GM18867 (cell line): ENCODE data around the gene PGM2.

Experiments used
- ATAC-seq: cut with Tn5 transposase; IDR thresholded peaks from one replicate; pipeline ENCODE4 v1.9.1; 2021; ENCODE audit warnings: mild to moderate bottlenecking, moderate library complexity; ENCODE audit not compliant: unreplicated experiment

PGM2 gene

DNA sequence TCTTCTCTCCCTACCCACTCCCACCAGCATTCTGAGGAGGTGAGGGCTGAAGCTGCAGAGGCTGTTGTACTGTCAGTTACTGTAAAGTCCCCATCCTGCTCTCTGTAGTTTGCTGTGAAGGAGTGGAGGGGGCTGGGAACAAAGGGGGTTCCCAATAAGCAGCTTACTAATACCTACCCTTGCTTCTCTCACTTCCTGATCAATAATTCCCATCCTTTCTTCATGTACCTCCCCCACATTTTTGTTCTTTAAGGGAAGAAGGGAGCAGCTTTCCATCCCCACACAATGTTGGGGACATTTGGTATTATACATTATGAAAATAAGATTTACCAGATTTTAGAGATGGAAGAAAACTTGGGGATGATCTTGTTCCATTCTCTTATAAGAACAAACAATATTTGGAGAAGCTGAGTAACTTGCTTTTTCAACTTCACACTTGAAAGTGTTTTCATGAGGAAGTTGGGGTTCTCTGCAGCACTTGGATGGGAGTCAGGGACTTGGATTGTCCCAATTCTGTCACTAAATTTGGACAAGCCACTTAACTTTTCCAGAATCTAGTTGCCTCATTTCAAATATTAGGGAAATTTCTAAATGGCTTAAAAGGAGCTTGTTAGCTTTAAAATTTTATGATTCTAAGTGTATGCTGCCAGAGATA lies 69.8 kb downstream of the PGM2 start:
- no peak for ATAC-seq

DNA sequence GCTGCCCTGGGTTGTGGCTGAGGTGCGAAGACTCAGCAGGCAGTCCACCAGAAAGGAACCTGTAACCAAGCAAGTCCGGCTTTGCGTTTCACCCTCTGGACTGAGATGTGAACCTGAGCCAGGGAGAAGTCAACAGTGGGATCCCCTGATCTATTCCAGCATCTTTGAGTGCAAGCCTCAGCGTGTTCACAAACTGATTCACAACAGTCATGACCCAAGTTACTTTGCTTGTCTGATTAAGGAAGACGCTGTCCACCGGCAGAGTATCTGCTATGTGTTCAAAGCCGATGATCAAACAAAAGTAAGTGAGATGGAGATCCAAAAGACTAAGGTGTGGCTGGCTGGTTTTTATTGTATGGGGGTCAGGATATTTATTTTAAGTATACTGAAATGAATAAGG lies 75.7 kb downstream of the PGM2 start:
- no peak for ATAC-seq

DNA sequence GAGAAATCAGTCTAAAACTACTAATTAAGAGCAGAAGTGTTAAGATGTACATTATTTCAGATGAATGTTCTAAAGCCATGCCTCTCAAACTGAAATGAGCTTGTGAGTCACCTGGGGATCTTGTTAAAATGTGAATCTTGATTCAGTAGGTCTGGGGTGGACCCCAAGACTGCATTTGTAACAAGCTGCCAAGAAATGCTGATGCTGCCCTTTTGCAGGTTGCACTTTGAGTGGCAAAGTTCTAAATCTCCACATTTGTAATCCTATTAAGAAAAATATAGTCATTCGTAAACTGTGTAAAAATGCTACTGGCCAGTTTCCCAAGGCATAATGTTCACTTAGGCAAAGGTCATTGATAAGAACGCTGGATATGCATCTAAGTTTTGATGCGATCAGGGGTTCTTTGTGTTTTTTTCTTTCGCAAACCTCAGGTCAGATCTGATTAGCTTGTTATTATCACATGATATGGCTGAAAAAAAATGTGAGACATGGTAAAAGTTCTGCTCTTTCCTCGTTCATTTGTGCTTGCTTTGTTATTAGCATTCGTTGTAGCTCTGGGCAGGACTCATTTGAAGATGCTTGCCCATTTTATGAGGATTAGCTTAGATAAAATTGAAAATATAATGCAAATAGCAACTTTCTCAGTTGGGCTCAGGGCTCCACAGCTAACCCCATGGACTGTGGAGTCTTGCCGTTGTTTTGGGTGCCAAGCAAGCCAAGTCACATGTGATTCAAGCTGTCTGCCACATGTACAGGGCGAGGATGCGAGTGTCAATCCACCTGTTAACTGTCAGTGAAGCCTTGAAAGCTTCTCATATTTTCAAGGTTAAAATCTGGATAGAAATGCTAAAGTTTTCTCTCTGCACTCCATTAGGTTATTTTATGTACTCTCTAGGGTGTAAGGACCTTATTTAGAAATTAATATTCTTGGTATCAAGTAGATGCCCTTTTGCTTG lies 76.5 kb downstream of the PGM2 start:
- ATAC-seq, result no peak

DNA sequence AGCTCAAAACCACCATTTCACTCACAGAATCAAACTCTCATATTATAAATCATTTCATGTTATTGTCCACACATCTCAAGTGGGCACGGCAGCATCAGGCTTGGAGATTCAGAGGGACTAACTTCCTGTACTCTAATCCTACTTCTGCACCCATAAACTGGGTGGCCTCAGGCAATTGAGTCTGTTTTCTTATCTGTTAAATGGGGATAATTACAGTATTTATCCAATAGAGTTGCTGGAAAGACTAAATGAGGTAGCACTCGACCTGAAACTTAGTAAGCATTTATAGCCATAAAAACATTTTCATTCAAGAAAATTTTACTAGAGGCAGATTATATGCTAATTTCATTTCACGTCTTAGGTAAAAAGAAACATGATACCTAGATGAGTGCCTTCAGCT lies 77.4 kb downstream of the PGM2 start:
- no peak for ATAC-seq

DNA sequence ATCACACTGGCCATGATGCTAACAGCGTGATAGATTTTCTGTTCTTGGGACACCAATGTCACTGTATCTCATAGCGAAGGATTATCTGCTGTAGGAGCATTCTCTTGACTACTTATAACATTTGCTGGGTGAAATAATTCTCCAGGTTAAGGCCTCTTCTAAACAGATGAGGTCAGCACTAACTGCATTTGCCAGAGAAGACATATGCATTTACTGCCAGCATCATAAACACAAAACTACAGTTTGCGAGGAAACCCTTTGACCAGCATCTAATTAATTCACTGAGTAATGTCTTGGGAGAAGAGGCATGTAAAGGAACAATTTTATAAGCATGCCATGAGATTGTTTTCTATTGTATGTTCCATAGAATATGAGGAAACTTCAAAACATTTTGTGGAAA lies 78.3 kb downstream of the PGM2 start:
- no peak for ATAC-seq

DNA sequence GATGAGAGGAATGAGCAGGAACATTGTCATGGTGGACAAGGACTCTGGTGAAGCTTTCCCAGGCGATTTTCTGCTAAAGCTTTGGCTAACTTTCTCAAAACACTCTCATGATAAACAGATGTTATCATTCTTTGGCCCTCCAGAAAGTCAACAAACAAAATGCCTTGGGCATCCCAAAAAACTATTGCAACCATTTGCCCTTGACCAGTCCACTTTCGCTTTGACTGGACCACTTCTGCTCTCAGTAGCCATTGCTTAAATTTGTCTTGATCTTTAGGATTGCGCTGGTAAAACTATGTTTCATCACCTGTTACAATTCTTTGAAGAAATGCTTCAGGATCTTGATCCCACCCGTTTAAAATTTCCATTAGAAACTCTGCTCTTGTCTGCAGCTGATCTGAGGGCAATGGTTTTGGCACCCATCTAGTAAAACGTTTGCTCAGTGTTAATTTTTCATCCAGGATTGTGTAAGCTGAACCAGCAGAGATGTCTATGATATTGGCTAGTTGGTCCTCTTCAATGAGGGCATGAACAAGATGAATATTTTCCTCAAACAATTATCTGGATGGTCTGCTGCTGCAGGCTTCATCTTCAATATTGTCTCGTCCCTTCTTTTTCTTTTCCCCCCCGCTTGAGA lies 79.2 kb downstream of the PGM2 start:
- ATAC-seq, result no peak

DNA sequence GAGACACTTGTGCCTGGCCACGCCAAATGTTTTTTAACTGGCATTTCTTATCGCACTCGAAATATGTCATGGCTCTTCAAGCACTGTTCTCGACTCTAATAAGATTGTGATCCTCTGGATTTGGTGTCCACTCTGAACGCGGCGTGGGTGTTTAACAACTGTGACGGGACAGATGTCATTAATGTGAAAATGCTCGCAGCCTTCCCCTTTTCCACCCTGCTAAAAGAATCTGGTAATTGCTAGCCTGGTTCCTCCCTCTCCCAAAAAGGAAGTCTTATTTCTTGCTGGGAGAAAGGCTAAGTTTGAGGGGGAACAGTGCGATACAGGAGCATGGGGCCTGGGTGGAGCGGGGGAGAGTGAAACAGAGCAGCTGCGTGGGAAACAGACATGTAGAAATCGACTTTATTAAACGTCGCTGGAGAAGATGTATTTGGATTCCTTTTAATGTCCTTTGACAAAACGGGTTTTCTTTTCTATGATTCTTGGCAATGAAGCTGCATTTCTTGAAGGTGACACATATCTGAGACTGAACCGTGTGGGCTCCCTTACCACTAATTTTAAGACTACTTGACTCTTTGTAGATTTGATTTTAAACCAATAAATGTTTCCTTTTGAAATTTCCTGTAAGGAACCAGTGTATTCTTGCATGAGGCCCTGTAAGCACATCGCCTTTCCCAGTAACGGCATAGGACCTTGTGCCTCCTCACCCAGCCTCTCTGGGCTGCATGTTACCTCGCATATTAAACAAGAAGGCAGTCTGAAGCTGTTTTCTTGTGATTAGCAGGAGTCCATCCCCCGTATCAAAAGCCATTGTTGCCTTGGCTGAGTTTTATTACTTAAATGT lies 82.2 kb downstream of the PGM2 start:
- no peak for ATAC-seq

DNA sequence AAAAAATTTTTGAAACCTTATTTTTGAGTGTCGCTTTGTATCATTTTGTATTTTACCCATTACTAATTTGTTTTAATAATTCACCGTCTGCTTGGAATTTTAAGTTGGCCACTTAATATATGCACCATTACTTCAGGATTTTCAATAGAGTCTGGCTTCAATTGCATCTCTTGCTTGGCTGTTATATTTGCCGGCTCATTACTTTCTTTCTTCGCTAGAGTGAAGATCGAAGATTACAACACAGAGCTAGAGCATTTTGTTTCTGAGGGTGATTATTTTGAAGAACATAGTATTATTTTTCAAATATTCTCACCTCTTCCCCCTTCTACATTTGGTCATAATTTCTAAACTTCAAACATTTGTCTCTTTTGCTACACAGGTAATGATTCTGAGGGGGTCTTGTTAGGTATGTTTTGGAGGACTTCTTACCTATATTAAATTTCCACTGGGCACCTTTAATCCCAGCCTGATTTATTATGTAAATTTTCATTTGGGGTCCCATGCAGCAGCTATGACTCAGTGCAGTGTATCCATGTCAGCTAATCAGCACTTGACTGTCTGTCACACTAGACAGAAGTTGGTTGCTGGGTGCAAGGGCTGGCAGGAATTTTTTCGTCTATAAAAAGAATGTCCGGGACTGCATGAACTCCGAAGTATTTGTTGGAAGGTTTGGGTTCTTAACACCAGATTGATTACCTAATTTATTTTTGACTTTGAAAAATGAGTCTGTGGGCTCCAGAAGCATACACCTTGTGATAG lies 83.0 kb downstream of the PGM2 start:
- no peak for ATAC-seq

DNA sequence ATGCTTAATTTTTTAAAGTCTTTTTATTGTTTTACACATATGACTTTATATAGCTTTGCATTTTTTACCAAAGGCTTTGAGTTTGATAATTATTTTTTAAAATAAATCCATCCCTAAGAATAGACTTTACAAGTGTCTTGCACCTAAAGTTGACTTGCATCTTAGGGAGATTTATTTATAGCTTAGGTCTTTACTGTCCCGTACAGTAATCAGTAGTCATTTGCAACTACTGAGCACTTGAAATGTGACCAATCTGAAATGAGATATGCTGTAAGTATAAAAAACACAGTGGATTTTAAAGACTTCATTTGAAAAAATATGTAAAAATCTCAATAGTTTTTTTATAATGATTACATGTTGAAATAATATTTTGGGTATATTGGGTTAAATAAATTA lies 83.6 kb downstream of the PGM2 start:
- no peak for ATAC-seq
